GM18519 (cell line): ENCODE results near the gene IL31.

ENCODE experiments used
- ATAC-seq: cut with Tn5 transposase; IDR thresholded peaks from one replicate; pipeline ENCODE4 v1.9.1; 2021; ENCODE audit warnings: mild to moderate bottlenecking, moderate library complexity; ENCODE audit not compliant: unreplicated experiment, low FRiP score

Gene IL31

DNA sequence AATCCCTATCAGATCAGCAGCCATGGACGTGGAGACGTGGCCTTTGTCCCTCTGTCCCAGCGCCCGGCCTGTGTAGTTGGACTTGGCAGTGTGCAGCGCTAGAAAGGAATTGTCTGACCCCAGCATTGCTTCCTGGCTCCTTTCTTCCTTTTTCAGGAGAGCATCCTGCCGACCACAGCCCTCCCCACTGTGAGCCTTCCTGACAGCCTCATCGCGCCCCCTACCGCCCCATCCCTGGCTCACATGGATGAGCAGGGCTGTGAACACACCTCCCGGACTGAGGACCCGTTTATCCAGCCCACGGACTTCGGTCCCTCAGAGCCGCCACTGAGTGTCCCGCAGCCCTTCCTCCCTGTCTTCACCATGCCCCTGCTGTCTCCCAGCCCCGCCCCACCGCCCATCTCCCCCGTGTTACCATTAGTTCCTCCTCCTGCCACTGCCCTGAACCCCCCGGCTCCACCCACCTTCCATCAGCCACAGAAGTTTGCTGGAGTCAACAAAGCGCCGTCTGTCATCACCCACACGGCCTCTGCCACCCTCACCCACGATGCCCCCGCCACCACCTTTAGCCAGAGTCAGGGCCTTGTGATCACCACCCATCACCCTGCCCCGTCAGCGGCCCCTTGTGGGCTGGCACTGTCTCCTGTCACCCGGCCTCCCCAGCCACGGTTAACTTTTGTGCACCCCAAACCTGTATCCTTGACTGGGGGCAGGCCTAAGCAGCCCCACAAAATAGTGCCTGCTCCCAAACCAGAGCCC lies 40.6 kb downstream of the IL31 start:
- ATAC-seq = no peak

DNA sequence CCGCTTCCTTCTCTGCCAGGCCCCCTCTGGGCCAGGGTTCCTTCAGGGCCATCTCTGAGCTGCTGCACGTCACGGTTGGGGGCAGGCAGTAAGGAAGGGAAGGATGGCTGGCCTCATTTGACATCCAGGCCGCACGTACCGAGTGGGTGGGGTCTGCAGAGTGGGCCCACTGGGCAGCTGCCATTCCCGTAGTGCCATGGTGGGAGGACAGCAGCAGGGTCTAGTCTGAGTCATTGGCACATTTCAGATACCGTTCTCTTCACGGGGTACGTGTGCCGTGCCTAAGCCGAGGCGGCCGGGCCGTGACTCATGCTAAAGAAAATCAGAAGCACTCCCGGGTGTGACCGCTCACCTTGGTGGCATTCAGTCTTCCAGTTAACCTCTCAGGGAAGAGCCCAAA lies 43.9 kb downstream of the IL31 start:
- no peak for ATAC-seq

DNA sequence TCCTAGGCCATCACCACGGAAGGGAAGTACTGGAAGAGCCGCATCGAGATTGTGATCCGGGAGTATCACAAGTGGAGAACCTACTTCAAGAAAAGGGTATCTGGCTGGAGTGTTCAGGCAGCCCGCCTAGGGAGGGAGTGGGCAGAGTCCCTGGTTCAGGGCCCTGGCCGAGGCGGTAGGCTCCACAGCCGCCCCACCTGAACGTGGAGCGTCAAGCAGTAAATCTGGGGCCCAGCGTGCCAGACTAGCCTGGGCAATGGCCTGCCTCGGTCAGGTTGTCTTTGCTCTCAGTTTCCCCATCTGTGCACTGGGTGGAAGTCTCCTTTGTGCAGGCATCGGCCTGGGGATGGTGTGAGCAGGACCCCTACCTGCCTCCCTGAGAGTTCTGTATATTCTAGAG lies 44.9 kb downstream of the IL31 start:
- no peak for ATAC-seq

DNA sequence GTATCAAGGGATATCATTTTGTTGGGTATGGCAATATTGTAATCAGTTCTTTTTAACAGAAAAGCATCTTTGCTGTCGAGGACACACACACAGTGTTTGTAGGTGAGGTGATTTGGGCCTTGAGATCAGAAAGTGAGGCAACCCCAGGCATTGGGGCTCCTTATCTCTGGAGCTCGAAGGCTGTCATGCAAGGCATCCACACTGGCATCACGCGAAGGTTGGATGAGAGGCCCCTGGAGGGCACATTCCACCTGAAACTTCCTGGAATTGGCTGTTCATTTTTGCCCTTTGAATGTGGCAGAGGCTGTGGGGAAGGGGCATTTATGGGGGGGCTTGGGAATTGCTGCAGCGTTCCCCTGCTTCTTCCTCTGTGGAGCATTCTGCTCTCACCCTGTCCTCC lies 45.5 kb downstream of the IL31 start:
- ATAC-seq = no peak

DNA sequence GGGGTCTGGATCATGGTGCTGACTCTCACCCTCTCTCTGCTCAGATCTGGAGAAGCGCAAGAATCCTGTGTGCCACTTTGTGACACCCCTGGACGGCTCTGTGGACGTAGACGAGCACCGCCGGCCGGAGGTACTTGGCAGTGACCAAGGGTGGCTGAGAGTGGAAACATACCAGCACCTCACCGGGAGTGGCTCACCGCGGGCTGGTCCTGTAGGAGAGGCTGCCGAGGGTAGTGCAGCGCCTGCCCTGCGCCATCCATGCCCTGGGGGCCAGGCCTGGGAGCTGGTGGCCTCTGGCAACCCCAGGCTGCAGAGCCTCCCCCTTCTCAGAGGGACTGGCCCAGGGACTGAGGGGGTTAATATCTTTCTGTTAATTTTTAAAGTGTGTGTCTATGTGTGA lies 46.2 kb downstream of the IL31 start:
- ATAC-seq = no peak

DNA sequence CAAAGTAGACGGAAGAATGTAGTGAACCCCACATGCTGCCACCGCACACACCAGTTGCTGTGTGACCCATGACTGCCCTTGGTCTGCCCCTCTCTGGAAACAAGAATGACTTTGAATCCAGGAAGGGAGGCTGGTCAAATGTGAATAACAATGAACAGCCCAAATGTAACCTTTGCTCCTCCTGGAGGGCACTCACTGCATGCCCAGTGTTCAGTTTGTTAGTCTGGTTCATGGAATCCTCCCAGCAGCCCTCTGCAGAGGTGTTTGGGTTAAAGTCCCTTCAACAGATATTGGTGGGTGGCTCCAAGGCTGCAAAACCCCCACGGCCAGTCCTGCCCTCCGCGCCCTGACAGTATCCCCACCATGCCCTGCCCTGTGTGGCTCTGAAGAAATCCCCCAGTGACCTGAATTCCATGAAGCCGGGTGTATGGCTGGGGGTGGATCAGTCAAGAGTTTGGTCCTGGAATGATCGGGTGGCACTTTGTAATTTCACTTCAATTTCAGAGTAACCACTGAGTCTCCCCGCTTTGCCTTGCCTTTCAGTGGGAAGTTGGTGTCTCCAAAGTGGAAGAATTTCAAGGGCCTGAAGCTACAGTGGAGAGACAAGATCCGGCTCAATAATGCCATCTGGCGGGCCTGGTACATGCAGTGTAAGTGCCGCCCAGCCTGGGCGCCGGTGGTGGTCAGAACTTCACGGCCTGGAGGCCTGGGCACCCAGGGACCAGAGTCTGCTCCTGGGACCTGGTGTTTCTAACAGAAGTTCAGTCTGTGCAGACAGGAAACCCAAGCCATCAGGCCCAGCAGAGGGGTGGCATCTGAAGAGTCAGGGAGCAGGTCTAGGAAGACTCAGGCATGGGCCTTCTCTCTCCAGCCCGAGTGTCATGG lies 47.1 kb downstream of the IL31 start:
- no peak for ATAC-seq

DNA sequence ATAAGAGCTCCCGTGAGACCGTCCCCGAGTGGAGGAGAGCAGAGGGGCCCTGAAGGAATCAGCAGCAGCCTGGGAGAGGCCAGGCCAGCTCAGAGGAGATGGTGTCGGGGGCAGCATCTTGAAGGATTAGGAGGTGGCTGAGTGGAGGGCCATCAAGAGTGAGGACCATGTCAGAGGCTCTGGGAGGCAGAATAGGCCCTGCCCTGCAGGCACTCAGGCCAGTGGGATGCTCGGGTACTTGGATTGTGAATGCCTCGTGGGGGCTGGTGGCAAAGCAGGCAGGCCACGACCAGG lies 47.7 kb downstream of the IL31 start:
- no peak for ATAC-seq

DNA sequence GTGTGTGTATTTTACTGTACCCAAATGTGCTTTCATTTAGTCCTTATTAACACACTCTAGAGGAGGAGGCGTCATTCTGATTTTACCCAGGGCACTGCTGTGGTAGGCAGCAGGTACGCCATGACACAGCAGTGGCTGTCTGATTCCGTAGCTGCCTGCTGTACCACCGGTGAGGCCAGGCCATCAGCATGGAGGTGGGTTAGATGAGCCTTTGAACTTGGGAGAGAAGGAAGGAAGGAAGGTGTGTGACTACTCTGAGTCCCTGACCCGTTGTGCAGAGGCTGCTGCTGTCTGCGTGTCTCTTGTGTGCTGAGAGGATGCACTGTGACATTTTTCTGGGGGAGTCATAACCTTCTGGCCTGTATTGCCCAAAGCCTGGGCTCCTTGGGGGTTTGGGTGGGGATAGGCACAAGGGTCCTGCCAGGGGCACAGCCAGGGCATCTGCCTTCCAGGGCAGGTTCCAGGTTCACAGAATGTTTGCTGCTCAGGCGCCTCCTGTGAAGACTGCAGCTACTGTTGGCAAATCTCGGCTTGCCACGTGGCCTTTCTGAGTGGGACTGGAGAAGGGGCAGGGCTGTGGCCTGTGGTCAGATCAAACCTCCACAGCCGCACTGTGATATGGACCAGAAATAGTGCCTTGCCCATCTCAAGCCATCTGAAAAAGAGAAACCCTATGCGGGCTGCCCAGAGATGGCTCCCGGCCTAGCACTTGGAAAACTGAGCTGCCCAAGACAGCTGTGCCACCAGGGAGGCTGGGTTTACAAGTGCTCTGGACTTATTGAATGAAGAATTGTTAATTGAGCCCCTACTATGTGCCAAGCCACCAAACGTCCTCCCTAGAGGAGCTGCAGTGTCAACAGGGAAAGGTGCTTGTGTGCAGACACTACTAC lies 48.3 kb downstream of the IL31 start:
- no peak for ATAC-seq

DNA sequence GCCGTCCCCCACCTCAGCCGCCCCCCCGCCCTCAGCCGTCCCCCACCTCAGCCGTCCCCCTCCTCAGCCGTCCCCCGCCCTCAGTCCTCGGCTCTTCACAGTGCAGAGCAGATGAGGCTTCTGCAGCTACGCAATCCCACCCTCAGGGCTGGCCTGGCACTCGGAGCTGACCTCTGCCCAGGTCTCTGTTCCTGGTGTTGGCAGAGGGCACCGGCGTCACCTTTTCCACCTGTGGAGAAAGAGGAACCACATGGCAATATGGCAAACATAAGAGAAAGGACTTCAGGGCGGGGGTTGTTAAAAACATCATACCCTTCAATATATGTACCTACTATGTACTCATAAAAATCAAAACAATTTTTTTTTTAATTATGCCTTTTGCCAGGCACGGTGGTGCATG lies 49.7 kb downstream of the IL31 start:
- ATAC-seq = no peak

DNA sequence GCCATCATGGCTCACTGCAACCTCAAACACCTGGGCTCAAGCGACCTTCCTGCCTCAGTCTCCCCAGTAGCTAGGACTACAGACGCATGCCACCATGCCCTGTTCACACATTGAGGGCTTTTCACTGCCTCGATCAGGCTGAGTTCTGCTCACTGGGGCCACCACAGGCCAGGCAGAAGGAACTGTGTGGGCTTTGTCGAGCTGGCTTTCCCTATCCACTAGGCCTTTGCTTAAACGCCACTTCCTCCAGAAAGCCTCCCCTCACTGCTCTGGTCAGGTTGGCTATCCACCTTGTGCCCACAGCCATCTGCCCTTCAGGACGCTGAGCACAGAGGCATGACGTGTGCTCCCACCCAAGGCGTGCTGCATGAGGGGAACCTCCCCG lies 50.3 kb downstream of the IL31 start:
- no peak for ATAC-seq

DNA sequence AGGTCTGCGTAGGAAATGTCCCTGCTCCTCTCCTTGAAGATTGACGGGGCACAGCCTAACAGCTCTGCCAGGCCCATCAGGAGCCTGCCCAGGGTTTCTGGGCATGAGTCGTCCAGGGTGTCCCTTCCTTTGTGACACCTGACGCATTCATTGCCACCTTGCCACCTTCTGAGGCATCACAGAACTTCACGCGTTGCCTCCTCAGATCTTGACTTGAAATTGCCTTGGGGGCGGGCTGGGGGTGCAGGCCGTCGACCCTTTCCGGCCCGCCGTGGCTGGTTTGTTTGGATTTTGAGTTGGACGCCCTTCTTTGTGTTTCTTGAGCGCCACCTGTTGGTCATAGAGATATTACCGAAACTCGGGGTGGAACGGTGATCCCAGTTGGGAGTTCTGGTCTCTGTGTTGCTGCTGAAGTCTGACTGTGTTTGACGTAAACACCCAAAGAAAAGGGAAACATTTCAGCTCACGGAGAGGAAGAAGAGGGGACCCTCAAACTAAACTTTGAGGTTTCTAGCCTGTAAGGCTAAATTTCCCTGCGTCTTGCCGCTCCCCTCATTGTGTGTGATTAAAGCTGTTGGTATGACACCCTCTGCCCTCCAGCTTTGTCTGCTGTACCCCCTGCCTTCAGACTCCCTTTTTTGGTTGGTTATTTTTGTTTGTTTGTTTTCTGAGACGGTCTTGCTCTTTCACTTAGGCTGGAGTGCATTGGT lies 50.8 kb downstream of the IL31 start:
- no peak for ATAC-seq
